Neutrophil (primary cell): ENCODE measurements around the gene RBP3.

ENCODE experiments used
- H3K27ac ChIP-seq: fragments of 200-600 bp; sonication (generic); 2 replicates; pipeline ENCODE4 v1.5.1; 2016; ENCODE audit warnings: mild to moderate bottlenecking, moderate library complexity
- H3K27me3 ChIP-seq: fragments of 200-600 bp; sonication (generic); 2 replicates; pipeline ENCODE4 v1.6.0; 2016; ENCODE audit warnings: mild to moderate bottlenecking
- H3K36me3 ChIP-seq: fragments of 200-600 bp; sonication (generic); 2 replicates; pipeline ENCODE4 v1.5.1; 2017
- H3K4me1 ChIP-seq, 2 experiments: fragments of 200-600 bp in 1 of 2; sonication (generic) in 1 of 2; 1 replicate in 1 of 2; 2 replicates in 1 of 2; pipeline versions ENCODE4 v1.5.1 to v1.6.1; 2013 to 2016; ENCODE audit warnings: low read depth in 1 of 2, low read length in 1 of 2, mild to moderate bottlenecking in 1 of 2, moderate library complexity in 1 of 2; ENCODE audit not compliant: control insufficient read depth in 1 of 2, insufficient read depth in 1 of 2
- H3K4me3 ChIP-seq, 2 experiments: fragments of 200-600 bp in 1 of 2; sonication (generic) in 1 of 2; 1 replicate in 1 of 2; 2 replicates in 1 of 2; pipeline ENCODE4 v1.5.1; 2013 to 2016; ENCODE audit warnings: low read depth in 1 of 2, low read length in 1 of 2, mild to moderate bottlenecking in 1 of 2, moderate library complexity in 1 of 2
- H3K9me3 ChIP-seq: fragments of 200-600 bp; sonication (generic); 2 replicates; pipeline ENCODE4 v1.5.1; 2016
- TF ChIP-seq, protein P1 (sequence below): fragments of 200-600 bp; sonication (generic); IDR thresholded peaks from 2 replicates; pipeline ENCODE4 v1.5.1; 2016; ENCODE audit warnings: antibody characterized with exemption

The RBP3 gene

DNA sequence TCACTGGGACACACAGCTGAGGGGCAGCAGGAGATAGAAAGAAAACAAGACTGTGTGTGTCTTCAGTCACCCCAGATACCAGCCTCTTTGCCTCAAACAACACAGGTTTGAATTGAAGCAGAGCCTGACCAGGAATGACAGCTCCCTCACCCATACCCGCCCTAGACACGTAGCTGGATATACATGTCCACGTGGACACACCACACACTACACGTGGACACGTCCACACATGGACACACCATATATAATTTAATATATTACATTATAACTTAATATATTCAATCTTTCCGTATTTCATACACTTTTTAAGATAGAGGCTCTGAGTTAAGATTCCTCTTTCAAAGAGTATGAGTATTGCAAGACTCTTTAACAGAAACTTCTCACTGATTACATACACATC is 14.6 kb upstream of the RBP3 start:
- H3K4me3 ChIP-seq = no peak overlapping the region
- TF ChIP-seq, protein P1, sequence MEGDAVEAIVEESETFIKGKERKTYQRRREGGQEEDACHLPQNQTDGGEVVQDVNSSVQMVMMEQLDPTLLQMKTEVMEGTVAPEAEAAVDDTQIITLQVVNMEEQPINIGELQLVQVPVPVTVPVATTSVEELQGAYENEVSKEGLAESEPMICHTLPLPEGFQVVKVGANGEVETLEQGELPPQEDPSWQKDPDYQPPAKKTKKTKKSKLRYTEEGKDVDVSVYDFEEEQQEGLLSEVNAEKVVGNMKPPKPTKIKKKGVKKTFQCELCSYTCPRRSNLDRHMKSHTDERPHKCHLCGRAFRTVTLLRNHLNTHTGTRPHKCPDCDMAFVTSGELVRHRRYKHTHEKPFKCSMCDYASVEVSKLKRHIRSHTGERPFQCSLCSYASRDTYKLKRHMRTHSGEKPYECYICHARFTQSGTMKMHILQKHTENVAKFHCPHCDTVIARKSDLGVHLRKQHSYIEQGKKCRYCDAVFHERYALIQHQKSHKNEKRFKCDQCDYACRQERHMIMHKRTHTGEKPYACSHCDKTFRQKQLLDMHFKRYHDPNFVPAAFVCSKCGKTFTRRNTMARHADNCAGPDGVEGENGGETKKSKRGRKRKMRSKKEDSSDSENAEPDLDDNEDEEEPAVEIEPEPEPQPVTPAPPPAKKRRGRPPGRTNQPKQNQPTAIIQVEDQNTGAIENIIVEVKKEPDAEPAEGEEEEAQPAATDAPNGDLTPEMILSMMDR = no peak
- peaks cover 3% of the 10 kb centered on the region for H3K27me3 ChIP-seq

DNA sequence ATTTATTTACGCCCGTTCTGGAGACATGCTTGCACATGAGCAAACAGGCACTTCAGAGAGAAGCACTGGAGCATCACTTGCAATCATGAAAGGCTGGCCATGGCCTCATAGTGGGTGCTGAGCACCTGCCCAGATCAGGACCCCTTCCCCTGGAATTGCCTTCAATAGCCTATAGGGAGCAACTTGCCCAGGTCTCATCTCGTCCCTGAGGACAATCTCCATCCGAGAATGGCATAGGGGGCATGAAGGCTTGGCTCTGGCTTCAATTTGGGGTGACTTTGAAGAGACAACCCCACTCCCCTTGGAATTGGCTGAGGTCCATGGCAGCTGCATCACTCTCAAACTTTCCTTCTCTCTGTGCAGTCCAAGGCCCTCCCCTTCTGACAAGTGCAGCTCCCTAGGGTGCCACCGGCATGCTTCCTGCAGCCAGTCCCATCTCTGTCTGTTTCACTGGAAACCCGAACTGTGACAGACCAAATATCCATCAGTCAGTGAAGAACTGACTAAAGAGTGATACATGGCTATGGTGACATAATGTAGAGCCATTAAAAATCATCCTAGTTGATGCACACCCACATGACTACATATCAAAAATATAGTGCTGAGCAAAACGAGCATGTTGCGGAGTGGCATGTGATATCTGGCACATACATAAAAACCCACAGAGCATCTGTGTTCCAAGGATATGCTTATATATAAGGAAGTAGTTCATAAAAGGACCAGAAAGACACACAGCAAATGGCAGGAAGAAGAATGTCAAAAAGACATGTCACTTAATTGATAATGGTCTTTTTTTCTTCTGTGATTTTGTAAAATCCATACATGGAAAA is 13.5 kb upstream of the RBP3 start:
- H3K27me3 ChIP-seq = peaks cover 3% of the 10 kb centered on the region
- H3K36me3 ChIP-seq = no peaks in the 10 kb centered on the region
- no peak overlapping the region for H3K27ac ChIP-seq
- H3K9me3 ChIP-seq = no peaks in the 10 kb centered on the region
- no peaks in the 10 kb centered on the region for H3K4me1 ChIP-seq
- TF ChIP-seq, protein P1 = no peak
- H3K4me3 ChIP-seq = no peak overlapping the region

More for the DNA sequence above, 14.6 kb upstream of the RBP3 start:
- no peak overlapping the region for H3K27ac ChIP-seq
- no peaks in the 10 kb centered on the region for H3K4me1 ChIP-seq
- no peaks in the 10 kb centered on the region for H3K9me3 ChIP-seq
- H3K36me3 ChIP-seq = no peaks in the 10 kb centered on the region

DNA sequence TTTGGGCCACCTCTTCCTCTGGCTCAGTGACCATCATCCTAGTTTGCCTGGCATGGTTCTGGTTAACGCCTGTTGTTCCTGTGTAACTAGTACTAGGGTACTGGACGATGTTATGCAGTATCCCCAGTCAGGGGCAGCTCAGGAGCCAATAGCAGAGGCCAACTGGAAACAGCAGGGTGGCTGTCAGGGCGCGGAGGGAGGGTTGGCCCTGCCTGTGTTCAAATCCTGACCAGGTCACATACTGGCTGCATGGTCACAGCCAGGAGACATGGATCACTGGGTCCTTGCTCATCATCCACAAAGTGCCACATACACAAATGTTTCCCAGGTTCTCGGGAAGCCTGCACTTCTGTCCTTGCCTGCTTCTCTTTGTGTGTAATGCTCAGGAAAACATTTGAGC is 12.3 kb upstream of the RBP3 start:
- peaks cover 3% of the 10 kb centered on the region for H3K27me3 ChIP-seq
- H3K4me1 ChIP-seq = no peaks in the 10 kb centered on the region
- TF ChIP-seq, protein P1 = no peak
- no peak overlapping the region for H3K27ac ChIP-seq
- no peaks in the 10 kb centered on the region for H3K9me3 ChIP-seq
- H3K36me3 ChIP-seq = no peaks in the 10 kb centered on the region
- no peak overlapping the region for H3K4me3 ChIP-seq

DNA sequence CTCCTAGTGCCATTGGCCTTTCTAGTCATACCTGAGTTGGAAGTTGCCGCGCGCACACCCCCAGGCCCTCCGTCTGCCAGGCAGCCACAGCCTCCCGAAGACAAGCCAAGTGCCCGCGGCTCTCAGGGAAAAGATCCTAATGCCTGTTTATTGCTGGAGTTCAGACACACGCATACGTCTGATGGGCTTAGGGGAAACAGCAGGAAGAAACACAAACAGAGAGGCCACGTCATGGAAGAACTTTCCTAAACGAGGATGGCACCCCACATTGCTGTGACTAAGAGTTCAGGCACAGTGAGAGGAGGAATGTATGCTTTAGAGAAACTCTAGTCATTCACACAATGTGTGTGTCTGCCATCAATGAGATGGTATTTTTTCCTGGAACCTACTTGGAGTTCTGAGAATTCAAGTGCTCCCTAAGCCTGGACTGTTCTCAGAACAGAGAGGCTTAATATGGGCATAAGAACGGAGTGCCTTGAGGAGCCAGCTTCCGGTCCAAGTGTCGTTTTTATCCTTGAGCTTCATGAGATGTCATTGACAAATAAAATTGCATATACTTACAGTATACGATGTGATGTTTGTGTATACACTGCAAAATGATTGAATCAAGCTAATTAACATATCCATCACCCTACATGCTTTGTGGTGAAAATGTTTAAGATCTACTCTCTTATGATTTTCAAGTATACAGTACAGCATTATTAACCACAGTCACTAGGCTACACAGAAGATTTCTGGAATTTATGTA is 11.6 kb upstream of the RBP3 start:
- TF ChIP-seq, protein P1 = no peak
- no peaks in the 10 kb centered on the region for H3K9me3 ChIP-seq
- no peak overlapping the region for H3K27ac ChIP-seq
- H3K36me3 ChIP-seq = no peaks in the 10 kb centered on the region
- H3K27me3 ChIP-seq = peaks cover 3% of the 10 kb centered on the region
- H3K4me3 ChIP-seq = no peak overlapping the region
- H3K4me1 ChIP-seq = no peaks in the 10 kb centered on the region

DNA sequence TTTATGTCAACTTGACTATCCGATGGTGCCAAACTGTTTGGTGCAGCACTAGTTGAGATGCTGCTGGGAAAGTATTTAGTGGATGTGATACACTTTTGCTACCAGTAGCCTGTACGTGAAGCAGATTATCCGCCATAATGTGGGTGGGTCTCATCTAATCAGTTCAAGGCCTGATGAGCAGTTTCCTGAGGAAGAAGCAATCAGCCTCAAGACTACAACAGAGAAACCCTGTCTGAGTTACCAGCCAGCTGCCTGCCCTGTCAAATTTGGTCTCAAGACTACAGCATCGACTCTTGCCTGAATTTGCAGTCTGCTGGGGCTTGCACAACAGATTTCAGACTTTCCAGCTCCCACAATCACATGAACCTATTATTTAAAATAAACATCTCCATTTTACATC is 10.9 kb upstream of the RBP3 start:
- H3K4me1 ChIP-seq = no peaks in the 10 kb centered on the region
- no peaks in the 10 kb centered on the region for H3K36me3 ChIP-seq
- H3K27me3 ChIP-seq = peaks cover 3% of the 10 kb centered on the region
- TF ChIP-seq, protein P1 = no peak
- H3K9me3 ChIP-seq = no peaks in the 10 kb centered on the region
- H3K4me3 ChIP-seq = no peak overlapping the region
- no peak overlapping the region for H3K27ac ChIP-seq
